Measurements from ENCODE around the gene SNAP29.
"Not testable (repeated sequence)": the region's sequence is repeated elsewhere in the genome, so short reads cannot be mapped to it uniquely, and the experiment has no call there.

The SNAP29 gene

GRCh38 chr22:20818471-20818870 is 40.3 kb upstream of the SNAP29 start (continued):
- TF ChIP-seq ZNF132 (tag by site-specific recombination; IDR thresholded peaks at IDR 0.05; ENCODE audit: borderline replicate concordance) (no peak), ZNF677 (tag by site-specific recombination; IDR thresholded peaks at IDR 0.05) (no peak)
- TF ChIP-seq, protein P1, sequence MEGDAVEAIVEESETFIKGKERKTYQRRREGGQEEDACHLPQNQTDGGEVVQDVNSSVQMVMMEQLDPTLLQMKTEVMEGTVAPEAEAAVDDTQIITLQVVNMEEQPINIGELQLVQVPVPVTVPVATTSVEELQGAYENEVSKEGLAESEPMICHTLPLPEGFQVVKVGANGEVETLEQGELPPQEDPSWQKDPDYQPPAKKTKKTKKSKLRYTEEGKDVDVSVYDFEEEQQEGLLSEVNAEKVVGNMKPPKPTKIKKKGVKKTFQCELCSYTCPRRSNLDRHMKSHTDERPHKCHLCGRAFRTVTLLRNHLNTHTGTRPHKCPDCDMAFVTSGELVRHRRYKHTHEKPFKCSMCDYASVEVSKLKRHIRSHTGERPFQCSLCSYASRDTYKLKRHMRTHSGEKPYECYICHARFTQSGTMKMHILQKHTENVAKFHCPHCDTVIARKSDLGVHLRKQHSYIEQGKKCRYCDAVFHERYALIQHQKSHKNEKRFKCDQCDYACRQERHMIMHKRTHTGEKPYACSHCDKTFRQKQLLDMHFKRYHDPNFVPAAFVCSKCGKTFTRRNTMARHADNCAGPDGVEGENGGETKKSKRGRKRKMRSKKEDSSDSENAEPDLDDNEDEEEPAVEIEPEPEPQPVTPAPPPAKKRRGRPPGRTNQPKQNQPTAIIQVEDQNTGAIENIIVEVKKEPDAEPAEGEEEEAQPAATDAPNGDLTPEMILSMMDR (tag by site-specific recombination; IDR thresholded peaks at IDR 0.05) = no peak

GRCh38 chr22:20819471-20819870 is 39.3 kb upstream of the SNAP29 start:
- Histone ChIP-seq H3K36me3 (ENCODE audit: control insufficient read depth in 2 of 2, insufficient read depth in 1 of 2, low read length in 2 of 2) (peaks cover 28 to 73% of the 10 kb centered on the region in 2 experiments), H3K9me3 (ENCODE audit: control insufficient read depth, insufficient read depth, low read depth, low read length) (no peaks in the 10 kb centered on the region), H3K4me1 (ENCODE audit: control insufficient read depth, insufficient read depth, low read length) (no peaks in the 10 kb centered on the region), H3K4me3 (ENCODE audit: low read depth, low read length) (no peak overlapping the region), H3K27ac (ENCODE audit: extremely low read depth, low read depth, low read length) (no peak overlapping the region)
- ChIA-PET POLR2A (no interaction called here), CTCF (interaction anchor here (0.6 kb wide), 1 partner anchor 252 kb away, joined by 3 read pairs; no protein-coding TSS in a partner anchor)
- no peak for TF ChIP-seq ZNF623 (tag by site-specific recombination; IDR thresholded peaks at IDR 0.05)
- TF ChIP-seq ZBTB48 (tag by site-specific recombination; IDR thresholded peaks at IDR 0.05) = no peak
- no peak for TF ChIP-seq IKZF3 (tag by site-specific recombination; IDR thresholded peaks at IDR 0.05)
- no peak for TF ChIP-seq GLI2 (tag by site-specific recombination; IDR thresholded peaks at IDR 0.05; ENCODE audit: borderline replicate concordance, low read depth)

DNA sequence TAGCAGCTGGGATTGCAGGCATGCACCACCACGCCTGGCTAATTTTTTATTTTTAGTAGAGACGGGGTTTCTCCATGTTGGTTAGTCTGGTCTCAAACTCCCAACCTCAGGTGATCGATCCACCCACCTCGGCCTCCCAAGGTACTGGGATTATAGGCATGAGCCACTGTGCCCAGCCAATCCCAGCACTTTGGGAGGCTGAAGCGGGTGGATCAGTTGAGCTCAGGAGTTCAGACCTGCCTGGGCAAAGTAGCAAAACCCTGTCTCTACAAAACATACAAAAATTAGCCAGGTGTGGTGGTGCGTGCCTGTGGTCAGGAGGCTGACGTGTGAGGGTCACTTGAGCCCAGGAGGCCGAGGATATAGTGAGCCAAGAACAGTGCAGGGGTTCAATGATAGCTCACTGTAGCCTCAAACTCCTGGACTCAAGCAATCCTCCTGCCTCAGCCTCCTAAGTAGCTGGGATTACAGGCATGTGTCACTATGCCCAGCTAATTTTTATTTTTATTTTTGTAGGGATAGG is 37.0 kb upstream of the SNAP29 start:
- ChIA-PET POLR2A (interaction anchor here (0.7 kb wide), 1 partner anchor 35 kb away, joined by 3 read pairs; no protein-coding TSS in a partner anchor), CTCF (interaction anchor here (0.7 to 0.9 kb wide), 3 partner anchors 10 to 509 kb away, joined by 3 to 6 read pairs (median 4); no protein-coding TSS in a partner anchor)
- peaks cover 22 to 70% of the 10 kb centered on the region in 2 experiments for H3K36me3 ChIP-seq (ENCODE audit: control insufficient read depth in 2 of 2, insufficient read depth in 1 of 2, low read length in 2 of 2)

DNA sequence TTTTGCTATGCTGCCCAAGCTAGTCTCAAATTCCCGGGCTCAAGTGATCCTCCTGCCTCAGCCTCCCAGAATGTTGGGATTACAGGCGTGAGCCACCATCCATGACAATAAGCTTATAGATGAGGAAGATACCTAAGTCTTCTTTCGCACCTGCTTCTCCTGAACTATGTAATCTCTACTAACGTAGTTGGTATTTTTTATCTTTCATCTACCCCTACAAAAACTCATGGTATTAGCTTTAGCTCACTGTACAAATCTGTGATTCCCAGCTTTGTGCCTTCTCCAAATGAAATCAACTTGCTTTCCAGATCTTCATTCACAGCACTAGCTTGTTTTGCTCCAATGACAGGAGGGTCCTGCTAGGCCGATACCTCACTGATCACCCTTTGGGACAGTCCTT is 36.6 kb upstream of the SNAP29 start:
- ChIA-PET CTCF (interaction anchor here (0.6 to 0.9 kb wide), 4 partner anchors 10 to 510 kb away, joined by 3 to 6 read pairs (median 4); no protein-coding TSS in a partner anchor), POLR2A (interaction anchor here (0.7 kb wide), 1 partner anchor 35 kb away, joined by 3 read pairs; no protein-coding TSS in a partner anchor)
- H3K4me1 ChIP-seq (ENCODE audit: control insufficient read depth, insufficient read depth, low read length) = no peaks in the 10 kb centered on the region
- H3K27ac ChIP-seq (ENCODE audit: extremely low read depth, low read depth, low read length) = no peak overlapping the region
- no peak overlapping the region for H3K4me3 ChIP-seq (ENCODE audit: low read depth, low read length)
- H3K9me3 ChIP-seq (ENCODE audit: control insufficient read depth, insufficient read depth, low read depth, low read length) = no peaks in the 10 kb centered on the region
- H3K36me3 ChIP-seq (ENCODE audit: control insufficient read depth in 2 of 2, insufficient read depth in 1 of 2, low read length in 2 of 2) = peaks cover 18 to 65% of the 10 kb centered on the region in 2 experiments
- TF ChIP-seq ZNF404 (tag by site-specific recombination; IDR thresholded peaks at IDR 0.05) (no peak), ZNF140 (tag by site-specific recombination; IDR thresholded peaks at IDR 0.05) (no peak), ZNF777 (tag by site-specific recombination; IDR thresholded peaks at IDR 0.05; ENCODE audit: borderline replicate concordance) (no peak), TRIM28 (IDR thresholded peaks at IDR 0.05; ENCODE audit: borderline replicate concordance, low read length) (no peak), KLF9 (tag by site-specific recombination; IDR thresholded peaks at IDR 0.05; ENCODE audit: low read depth) (no peak), ZNF624 (tag by site-specific recombination; IDR thresholded peaks at IDR 0.05) (no peak), ZNF221 (tag by site-specific recombination; IDR thresholded peaks at IDR 0.05; ENCODE audit: borderline replicate concordance) (no peak), ZNF830 (tag by site-specific recombination; IDR thresholded peaks at IDR 0.05; ENCODE audit: low read depth) (no peak), ZNF518A (tag by site-specific recombination; conservative IDR thresholded peaks at IDR 0.05; ENCODE audit: low read depth) (no peak), ZNF266 (tag by site-specific recombination; IDR thresholded peaks at IDR 0.05; ENCODE audit: low read depth) (no peak), ZNF16 (tag by site-specific recombination; IDR thresholded peaks at IDR 0.05; ENCODE audit: low read depth) (no peak)
- TF ChIP-seq, protein P2, sequence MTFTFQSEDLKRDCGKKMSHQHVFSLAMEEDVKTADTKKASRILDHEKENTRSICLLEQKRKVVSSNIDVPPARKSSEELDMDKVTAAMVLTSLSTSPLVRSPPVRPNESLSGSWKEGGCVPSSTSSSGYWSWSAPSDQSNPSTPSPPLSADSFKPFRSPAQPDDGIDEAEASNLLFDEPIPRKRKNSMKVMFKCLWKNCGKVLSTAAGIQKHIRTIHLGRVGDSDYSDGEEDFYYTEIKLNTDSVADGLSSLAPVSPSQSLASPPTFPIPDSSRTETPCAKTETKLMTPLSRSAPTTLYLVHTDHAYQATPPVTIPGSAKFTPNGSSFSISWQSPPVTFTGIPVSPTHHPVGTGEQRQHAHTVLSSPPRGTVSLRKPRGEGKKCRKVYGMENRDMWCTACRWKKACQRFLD (tag by site-specific recombination; IDR thresholded peaks at IDR 0.05) = no peak
- TF ChIP-seq, protein P3, sequence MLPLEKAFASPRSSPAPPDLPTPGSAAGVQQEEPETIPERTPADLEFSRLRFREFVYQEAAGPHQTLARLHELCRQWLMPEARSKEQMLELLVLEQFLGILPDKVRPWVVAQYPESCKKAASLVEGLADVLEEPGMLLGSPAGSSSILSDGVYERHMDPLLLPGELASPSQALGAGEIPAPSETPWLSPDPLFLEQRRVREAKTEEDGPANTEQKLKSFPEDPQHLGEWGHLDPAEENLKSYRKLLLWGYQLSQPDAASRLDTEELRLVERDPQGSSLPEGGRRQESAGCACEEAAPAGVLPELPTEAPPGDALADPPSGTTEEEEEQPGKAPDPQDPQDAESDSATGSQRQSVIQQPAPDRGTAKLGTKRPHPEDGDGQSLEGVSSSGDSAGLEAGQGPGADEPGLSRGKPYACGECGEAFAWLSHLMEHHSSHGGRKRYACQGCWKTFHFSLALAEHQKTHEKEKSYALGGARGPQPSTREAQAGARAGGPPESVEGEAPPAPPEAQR (tag by site-specific recombination; IDR thresholded peaks at IDR 0.05) = no peak

More for the DNA sequence above, 37.0 kb upstream of the SNAP29 start:
- not testable (repeated sequence) for H3K27ac ChIP-seq (ENCODE audit: extremely low read depth, low read depth, low read length); H3K4me1 ChIP-seq (ENCODE audit: control insufficient read depth, insufficient read depth, low read length); H3K9me3 ChIP-seq (ENCODE audit: control insufficient read depth, insufficient read depth, low read depth, low read length); H3K4me3 ChIP-seq (ENCODE audit: low read depth, low read length)
